H1 (cell line): ENCODE data around the gene C16orf89. TPM values are rescaled to one million over a fixed set of nuclear protein-coding genes. Genes with fewer than 3 reads are reported as not detected.

Experiments
- CTCF ChIA-PET: fragments of 300-600 bp; sonication (Branson Sonifier 250); formaldehyde crosslinking; loops from one replicate; lab custom pipeline; 2021; ENCODE audit not compliant: partially characterized antibody; lab: Charles Lee
- POLR2A ChIA-PET: fragments of 300-600 bp; sonication (Branson Sonifier 250); formaldehyde crosslinking; loops from one replicate; lab custom pipeline; 2021; ENCODE audit warnings: inconsistent platforms; ENCODE audit not compliant: partially characterized antibody; lab: Charles Lee
- DNase-seq, 2 experiments: peaks; one replicate each; pipeline versions ENCODE4 v3.0.0 to v3.0.0-alpha.2; 2010 to 2022; ENCODE audit warnings: low spot score in 2 of 2, low read depth in 1 of 2, mixed read lengths in 1 of 2
- FAIRE-seq: peaks from 2 replicates; lab custom pipeline; 2011; peaks lifted over from hg19 to GRCh38; lab: Jason Lieb, UNC
- H2AFZ ChIP-seq: 2 replicates; pipeline ENCODE4 v1.8.1; 2012; ENCODE audit warnings: low read length, inconsistent platforms
- H2AK5ac ChIP-seq: 2 replicates; pipeline ENCODE4 v1.6.1; 2013; ENCODE audit warnings: low read depth, low read length
- H2BK120ac ChIP-seq: replicated peaks from 2 replicates; pipeline ENCODE3; 2013; ENCODE audit warnings: low read depth, low read length, inconsistent platforms
- H2BK12ac ChIP-seq: 2 replicates; pipeline ENCODE4 v1.6.1; 2013; ENCODE audit warnings: low read depth, low read length
- H2BK15ac ChIP-seq: 2 replicates; pipeline ENCODE4 v1.6.1; 2013; ENCODE audit warnings: low read length
- H2BK20ac ChIP-seq: 2 replicates; pipeline ENCODE4 v1.6.1; 2013; ENCODE audit warnings: low read length
- H2BK5ac ChIP-seq: 2 replicates; pipeline ENCODE4 v1.6.1; 2013; ENCODE audit warnings: low read depth, low read length
- H3K14ac ChIP-seq: 2 replicates; pipeline ENCODE4 v1.6.1; 2013; ENCODE audit warnings: inconsistent platforms; ENCODE audit not compliant: insufficient read length
- H3K18ac ChIP-seq: 2 replicates; pipeline ENCODE4 v1.6.1; 2013; ENCODE audit warnings: low read length; ENCODE audit errors: extremely low read depth
- H3K23ac ChIP-seq: 2 replicates; pipeline ENCODE4 v1.6.1; 2013; ENCODE audit warnings: inconsistent platforms; ENCODE audit not compliant: insufficient read length
- H3K23me2 ChIP-seq: 2 replicates; pipeline ENCODE4 v1.6.1; 2013; ENCODE audit warnings: low read depth, low read length
- H3K27ac ChIP-seq: 2 replicates; pipeline ENCODE4 v1.6.1; 2011; ENCODE audit warnings: low read depth, low read length, inconsistent platforms
- H3K27me3 ChIP-seq, 4 experiments: replicated peaks in 1 of 4; 1 replicate in 1 of 4; 2 replicates in 3 of 4; pipeline versions ENCODE4 v1.6.1 to v1.8.1; 2011 to 2013; ENCODE audit warnings: low read length in 3 of 4, mild to moderate bottlenecking in 3 of 4, inconsistent platforms in 2 of 4, mixed read lengths in 2 of 4, moderate library complexity in 1 of 4; ENCODE audit not compliant: control insufficient read depth in 3 of 4, insufficient read depth in 3 of 4; ENCODE audit errors: extremely low read depth in 1 of 4
- H3K36me3 ChIP-seq, 4 experiments: 2 replicates each; pipeline versions ENCODE4 v1.6.1 to v1.8.1; 2011 to 2013; ENCODE audit warnings: mild to moderate bottlenecking in 4 of 4, low read length in 3 of 4, moderate library complexity in 2 of 4, control low read depth in 1 of 4, inconsistent platforms in 1 of 4; ENCODE audit not compliant: insufficient read depth in 4 of 4, control insufficient read depth in 2 of 4
- H3K4ac ChIP-seq: replicated peaks from 2 replicates; pipeline ENCODE3; 2013; ENCODE audit warnings: low read length, low read depth, mixed read lengths, inconsistent platforms; ENCODE audit not compliant: insufficient read length
- H3K4me1 ChIP-seq, 4 experiments: replicated peaks in 1 of 4; 1 replicate in 1 of 4; 2 replicates in 3 of 4; pipeline versions ENCODE4 v1.6.1 to v1.8.1; 2011 to 2013; ENCODE audit warnings: low read length in 3 of 4, inconsistent platforms in 2 of 4, mixed read lengths in 1 of 4; ENCODE audit not compliant: insufficient read depth in 4 of 4, control insufficient read depth in 3 of 4
- H3K4me2 ChIP-seq, 2 experiments: 2 replicates each; pipeline versions ENCODE4 v1.6.1 to v1.8.1; 2011 to 2013; ENCODE audit warnings: low read depth in 2 of 2, low read length in 2 of 2, control low read depth in 1 of 2, inconsistent platforms in 1 of 2, mild to moderate bottlenecking in 1 of 2; ENCODE audit not compliant: insufficient read depth in 1 of 2
- H3K4me3 ChIP-seq, 4 experiments: fragments of 200-600, 300-600 bp in 1 of 4; sonication (generic), shearing (Covaris generic), sonication (Bioruptor Twin) in 1 of 4; 2 replicates each; pipeline versions ENCODE4 v1.5.1 to v1.8.1; 2011 to 2016; ENCODE audit warnings: low read length in 4 of 4, low read depth in 3 of 4, control low read depth in 2 of 4, inconsistent platforms in 2 of 4, mild to moderate bottlenecking in 2 of 4, mixed read lengths in 1 of 4, moderate library complexity in 1 of 4; ENCODE audit not compliant: insufficient read depth in 2 of 4; ENCODE audit errors: extremely low read depth in 1 of 4
- H3K56ac ChIP-seq: replicated peaks from 2 replicates; pipeline ENCODE3; 2013; ENCODE audit warnings: low read depth, mild to moderate bottlenecking, mixed read lengths, low read length, inconsistent platforms; ENCODE audit not compliant: insufficient read length
- H3K79me1 ChIP-seq: 2 replicates; pipeline ENCODE4 v1.6.1; 2013; ENCODE audit warnings: low read depth, low read length, control low read depth
- H3K79me2 ChIP-seq, 2 experiments: 2 replicates each; pipeline versions ENCODE4 v1.6.1 to v1.8.1; 2012 to 2013; ENCODE audit warnings: low read length in 2 of 2, mild to moderate bottlenecking in 2 of 2, inconsistent platforms in 1 of 2; ENCODE audit not compliant: insufficient read depth in 2 of 2, control insufficient read depth in 1 of 2
- H3K9ac ChIP-seq, 4 experiments: replicated peaks in 1 of 4; 1 replicate in 1 of 4; 2 replicates in 3 of 4; pipeline versions ENCODE4 v1.6.1 to v1.8.1; 2011 to 2013; ENCODE audit warnings: low read depth in 3 of 4, low read length in 3 of 4, control low read depth in 2 of 4, mild to moderate bottlenecking in 2 of 4, moderate library complexity in 2 of 4, inconsistent platforms in 1 of 4; ENCODE audit errors: extremely low read depth in 1 of 4
- H3K9me3 ChIP-seq, 2 experiments: 2 replicates each; pipeline versions ENCODE4 v1.6.1 to v1.8.1; 2012 to 2013; ENCODE audit warnings: mild to moderate bottlenecking in 2 of 2, moderate library complexity in 2 of 2, control low read depth in 1 of 2, inconsistent platforms in 1 of 2, low read depth in 1 of 2, low read length in 1 of 2, mixed read lengths in 1 of 2; ENCODE audit not compliant: insufficient read depth in 2 of 2
- H4K20me1 ChIP-seq, 2 experiments: replicated peaks in 1 of 2; 2 replicates each; pipeline versions ENCODE3 to v1.8.1; 2011 to 2013; ENCODE audit warnings: inconsistent platforms in 2 of 2, low read length in 2 of 2, mild to moderate bottlenecking in 1 of 2; ENCODE audit not compliant: insufficient read depth in 2 of 2, control insufficient read depth in 1 of 2
- H4K5ac ChIP-seq: 2 replicates; pipeline ENCODE4 v1.6.1; 2013; ENCODE audit warnings: low read length, low read depth, mixed read lengths, inconsistent platforms; ENCODE audit not compliant: insufficient read length
- H4K8ac ChIP-seq: 2 replicates; pipeline ENCODE4 v1.8.0; 2013; ENCODE audit warnings: mild to moderate bottlenecking, moderate library complexity, low read length, inconsistent platforms; ENCODE audit not compliant: insufficient read depth; ENCODE audit errors: extremely low read depth
- H4K91ac ChIP-seq: replicated peaks from 2 replicates; pipeline ENCODE3; 2013; ENCODE audit warnings: low read length, mixed read lengths, inconsistent platforms; ENCODE audit not compliant: insufficient read length
- CHD2 ChIP-seq: IDR thresholded peaks from 2 replicates; pipeline ENCODE4 v1.6.1; 2012; ENCODE audit warnings: low read length, improper control_type of control experiment
- EZH2 ChIP-seq: fragments of 200-600 bp; sonication (generic); IDR thresholded peaks from 2 replicates; pipeline ENCODE4 v1.7.1; 2012; ENCODE audit warnings: low read depth, mild to moderate bottlenecking, moderate library complexity, low read length, inconsistent platforms; ENCODE audit not compliant: severe bottlenecking
- POLR2AphosphoS5 ChIP-seq: IDR thresholded peaks from 2 replicates; pipeline ENCODE4 v1.6.1; 2011; ENCODE audit warnings: low read depth, low read length
- RFX5 ChIP-seq: IDR thresholded peaks from 2 replicates; pipeline ENCODE4 v1.6.1; 2011; ENCODE audit warnings: low read depth, low read length, improper control_type of control experiment, borderline replicate concordance
- SIRT6 ChIP-seq: IDR thresholded peaks from one replicate; pipeline ENCODE4 v1.7.1; 2012; ENCODE audit warnings: low read length, inconsistent platforms
- TAF1 ChIP-seq: IDR thresholded peaks from 2 replicates; pipeline ENCODE4 v1.6.1; 2011; ENCODE audit warnings: mild to moderate bottlenecking, low read depth, low read length
- TBP ChIP-seq: IDR thresholded peaks from 2 replicates; pipeline ENCODE4 v1.6.1; 2011; ENCODE audit warnings: low read depth, low read length, improper control_type of control experiment
- WGBS, 2 experiments: shearing (Covaris generic) in 1 of 2; methylation state at CpG; one replicate each; pipeline versions ENCODE4 v1.1.6 to v1.1.7; 2013 to 2015; ENCODE audit warnings: low lambda C conversion rate in 2 of 2, mixed read lengths in 2 of 2, inconsistent platforms in 1 of 2, low coverage in 1 of 2, missing lambda C conversion rate in 1 of 2; ENCODE audit not compliant: insufficient replicate concordance in 2 of 2, insufficient coverage in 1 of 2, insufficient read length in 1 of 2; ENCODE audit errors: extremely low coverage in 1 of 2, missing lambda C conversion rate in 1 of 2; 5-methylcytosine and 5-hydroxymethylcytosine counted together
- polyA plus RNA-seq, 7 experiments: library from polyadenylated mRNA; depleted of rRNA in 3 of 7; stranded (reverse) in 5 of 7; unstranded in 2 of 7; fragments of >200 nt in 5 of 7; fragments of 200-250 nt in 2 of 7; gene quantifications; 1 replicate in 5 of 7; 2 replicates in 1 of 7; 4 replicates in 1 of 7; pipeline versions ENCODE4 v1.2.1 to v1.2.3, GENCODE V29; 2011 to 2013; ENCODE audit warnings: missing spikeins in 2 of 7, mixed read lengths in 2 of 7
- total RNA-seq: library from RNA; stranded (reverse); fragmentation: NEBNext Ultra II Directional; extraction: Animal tissue kit (Norgen Biotek cat#: 25700); gene quantifications from 2 replicates; pipeline ENCODE4 v1.2.1, GENCODE V29; 2021
- TF ChIP-seq, protein P1 (sequence below): IDR thresholded peaks from 2 replicates; pipeline ENCODE4 v1.6.1; 2011; ENCODE audit warnings: low read length, improper control_type of control experiment

C16orf89 gene
- total and polyA plus RNA-seq, 2 of the 8 experiments (the other 6 are each of a cell fraction or from before 2014, with no cell fraction given) = 6.7 to 9.9 TPM

DNA sequence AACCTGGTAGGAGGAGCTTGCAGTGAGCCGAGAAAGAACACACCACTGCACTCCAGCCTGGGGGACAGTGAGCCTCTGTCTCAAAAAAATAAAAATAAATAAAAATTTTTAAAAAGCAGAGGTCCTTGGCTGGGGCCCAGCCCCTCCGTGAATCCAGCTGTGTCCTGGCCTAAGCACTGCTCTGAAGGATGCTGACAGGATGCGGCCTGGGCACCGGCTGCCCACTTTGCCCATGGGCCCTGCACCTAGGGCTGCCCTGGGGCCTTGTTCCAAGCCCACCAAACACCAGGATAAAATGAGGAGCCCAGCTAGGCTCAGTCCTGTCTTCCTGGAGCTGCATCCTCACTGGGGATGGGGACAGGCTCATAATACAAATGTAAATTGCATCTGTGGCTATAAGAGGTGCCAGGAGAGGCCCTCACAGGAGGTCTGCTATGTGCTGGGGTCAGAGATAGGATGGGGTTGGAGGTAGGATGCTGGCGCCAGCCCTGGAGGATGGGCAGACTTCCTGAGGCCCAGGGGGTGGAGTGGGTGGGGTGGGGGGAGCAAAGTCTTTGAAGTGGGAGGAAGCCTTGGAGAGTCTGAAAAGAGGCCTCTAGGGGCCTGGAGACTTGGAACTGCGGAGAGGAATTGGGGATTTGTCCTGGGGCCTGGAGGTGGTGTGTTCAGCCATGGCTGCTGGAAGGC, 6.2 kb downstream of the C16orf89 start:
- Histone ChIP-seq H3K4ac (peak overlapping the region; percentile 3), H3K23ac (no peak overlapping the region), H2BK20ac (no peak overlapping the region), H3K4me3 (peak overlapping the region in 1 of 4 experiments; percentile 10; a peak in 1 of 8 replicates), H2AFZ (no peak overlapping the region), H3K79me2 (no peaks in the 10 kb centered on the region), H3K27me3 (no peaks in the 10 kb centered on the region), H4K91ac (peak overlapping the region; percentile 98), H2AK5ac (no peak overlapping the region), H3K79me1 (no peaks in the 10 kb centered on the region), H3K14ac (no peak overlapping the region), H4K20me1 (no peaks in the 10 kb centered on the region), H2BK15ac (no peak overlapping the region), H3K4me2 (peak overlapping the region; percentile 22 to 54; a peak in 3 of 4 replicates), H3K9ac (no peak overlapping the region; a peak in 1 of 7 replicates), H2BK120ac (peak overlapping the region; percentile 6), H2BK12ac (peak overlapping the region; percentile 95; the same call in 1 of the 2 replicates), H4K8ac (peak overlapping the region; percentile 63; the same call in 1 of the 2 replicates), H3K9me3 (no peaks in the 10 kb centered on the region), H3K18ac (peak overlapping the region; percentile 83), H3K56ac (no peak overlapping the region), H3K27ac (no peak overlapping the region), H4K5ac (peak overlapping the region; percentile 45), H3K4me1 (peaks cover 0 to 24% (median 14%) of the 10 kb centered on the region in 4 experiments; a peak in 6 of 7 replicates), H3K23me2 (no peaks in the 10 kb centered on the region; the same call in 1 of the 2 replicates), H2BK5ac (peak overlapping the region; percentile 83; the same call in 1 of the 2 replicates), H3K36me3 (no peaks in the 10 kb centered on the region)
- 78% methylated on average over 6 of the region's 6 CpGs; no CpG with 5 or more reads in 1 of the 2 experiments for WGBS, 2 experiments
- DNase-seq (no peak), FAIRE-seq (no peak)
- ChIA-PET POLR2A (interaction anchor here (0.8 to 3.0 kb wide), 9 partner anchors 10 to 123 kb away, joined by 3 to 17 read pairs (median 3); partner anchors contain the start of gene ALG1), CTCF (interaction anchor here (0.5 to 28.8 kb wide), 12 partner anchors 7 to 1253 kb away, joined by 3 to 625 read pairs (median 5); partner anchors contain the start of genes ALG1 and SEC14L5)
- TF ChIP-seq RFX5 = no peak
- TF ChIP-seq CHD2 = no peak
- no peak for TF ChIP-seq POLR2AphosphoS5
- TF ChIP-seq EZH2 = no peak
- TF ChIP-seq, protein P1, sequence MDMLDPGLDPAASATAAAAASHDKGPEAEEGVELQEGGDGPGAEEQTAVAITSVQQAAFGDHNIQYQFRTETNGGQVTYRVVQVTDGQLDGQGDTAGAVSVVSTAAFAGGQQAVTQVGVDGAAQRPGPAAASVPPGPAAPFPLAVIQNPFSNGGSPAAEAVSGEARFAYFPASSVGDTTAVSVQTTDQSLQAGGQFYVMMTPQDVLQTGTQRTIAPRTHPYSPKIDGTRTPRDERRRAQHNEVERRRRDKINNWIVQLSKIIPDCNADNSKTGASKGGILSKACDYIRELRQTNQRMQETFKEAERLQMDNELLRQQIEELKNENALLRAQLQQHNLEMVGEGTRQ = no peak
- 0 out of 2 replicates have a peak, but pooled peaks have one; percentile 27 for TF ChIP-seq TAF1
- no peak for TF ChIP-seq TBP
- TF ChIP-seq SIRT6 = no peak
